ENCODE measurements around the gene CCL28. TPM values are rescaled to one million over a fixed set of nuclear protein-coding genes. Genes with fewer than 3 reads are reported as not detected.
"Not testable (repeated sequence)": the region's sequence is repeated elsewhere in the genome, so short reads cannot be mapped to it uniquely, and the experiment has no call there.

Gene CCL28
- total and polyA plus RNA-seq, 2 experiments from 2014 or later: 5.7 to 7.1 TPM

- TF ChIP-seq, protein P1, sequence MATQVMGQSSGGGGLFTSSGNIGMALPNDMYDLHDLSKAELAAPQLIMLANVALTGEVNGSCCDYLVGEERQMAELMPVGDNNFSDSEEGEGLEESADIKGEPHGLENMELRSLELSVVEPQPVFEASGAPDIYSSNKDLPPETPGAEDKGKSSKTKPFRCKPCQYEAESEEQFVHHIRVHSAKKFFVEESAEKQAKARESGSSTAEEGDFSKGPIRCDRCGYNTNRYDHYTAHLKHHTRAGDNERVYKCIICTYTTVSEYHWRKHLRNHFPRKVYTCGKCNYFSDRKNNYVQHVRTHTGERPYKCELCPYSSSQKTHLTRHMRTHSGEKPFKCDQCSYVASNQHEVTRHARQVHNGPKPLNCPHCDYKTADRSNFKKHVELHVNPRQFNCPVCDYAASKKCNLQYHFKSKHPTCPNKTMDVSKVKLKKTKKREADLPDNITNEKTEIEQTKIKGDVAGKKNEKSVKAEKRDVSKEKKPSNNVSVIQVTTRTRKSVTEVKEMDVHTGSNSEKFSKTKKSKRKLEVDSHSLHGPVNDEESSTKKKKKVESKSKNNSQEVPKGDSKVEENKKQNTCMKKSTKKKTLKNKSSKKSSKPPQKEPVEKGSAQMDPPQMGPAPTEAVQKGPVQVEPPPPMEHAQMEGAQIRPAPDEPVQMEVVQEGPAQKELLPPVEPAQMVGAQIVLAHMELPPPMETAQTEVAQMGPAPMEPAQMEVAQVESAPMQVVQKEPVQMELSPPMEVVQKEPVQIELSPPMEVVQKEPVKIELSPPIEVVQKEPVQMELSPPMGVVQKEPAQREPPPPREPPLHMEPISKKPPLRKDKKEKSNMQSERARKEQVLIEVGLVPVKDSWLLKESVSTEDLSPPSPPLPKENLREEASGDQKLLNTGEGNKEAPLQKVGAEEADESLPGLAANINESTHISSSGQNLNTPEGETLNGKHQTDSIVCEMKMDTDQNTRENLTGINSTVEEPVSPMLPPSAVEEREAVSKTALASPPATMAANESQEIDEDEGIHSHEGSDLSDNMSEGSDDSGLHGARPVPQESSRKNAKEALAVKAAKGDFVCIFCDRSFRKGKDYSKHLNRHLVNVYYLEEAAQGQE (IDR thresholded peaks at IDR 0.05; ENCODE audit: unreplicated experiment): no peak
- no peak for TF ChIP-seq EZH2phosphoT487 (IDR thresholded peaks at IDR 0.05; ENCODE audit: unreplicated experiment)
- no peak for TF ChIP-seq POLR2AphosphoS5 (IDR thresholded peaks at IDR 0.05; ENCODE audit: low read depth)
- TF ChIP-seq JUNB (IDR thresholded peaks at IDR 0.05; ENCODE audit: unreplicated experiment): no peak
Measured at GRCh38 chr5:43461066-43461465, 48.9 kb upstream of the CCL28 start (continued).

- H3K36me3 Mint-ChIP-seq (ENCODE audit: low read depth): peaks cover 44% of the 10 kb centered on the region
- H3K4me3 ChIP-seq: no peak overlapping the region
- H3K4me2 ChIP-seq: no peak overlapping the region
- no peak overlapping the region for H3K27ac ChIP-seq (ENCODE audit: low read depth)
- H3K4me1 ChIP-seq (ENCODE audit: insufficient read depth): no peaks in the 10 kb centered on the region
- peaks cover 23% of the 10 kb centered on the region for H3K9me3 Mint-ChIP-seq
- no peaks in the 10 kb centered on the region for H3K27me3 Mint-ChIP-seq (ENCODE audit: insufficient read depth, low read depth, poor library complexity)
- no peak overlapping the region for H3K4me3 Mint-ChIP-seq
- no peaks in the 10 kb centered on the region for H3K4me1 Mint-ChIP-seq
- TF ChIP-seq STAT1 (IDR thresholded peaks at IDR 0.05; ENCODE audit: unreplicated experiment) (no peak), JUNB (IDR thresholded peaks at IDR 0.05; ENCODE audit: unreplicated experiment) (no peak), CREB1 (CRISPR knock-in tag; IDR thresholded peaks at IDR 0.05; ENCODE audit: low read depth) (no peak), EZH2 (IDR thresholded peaks at IDR 0.05; ENCODE audit: low read depth, unreplicated experiment) (no peak), NANOG (IDR thresholded peaks at IDR 0.05; ENCODE audit: borderline replicate concordance) (no peak), CTCF (conservative IDR thresholded peaks at IDR 0.05; ENCODE audit: low read depth in 2 of 2) (no peak), EZH2phosphoT487 (IDR thresholded peaks at IDR 0.05; ENCODE audit: unreplicated experiment) (no peak)
- TF ChIP-seq, protein P1 (IDR thresholded peaks at IDR 0.05; ENCODE audit: unreplicated experiment): no peak
- no peaks in the 10 kb centered on the region for H3K27me3 ChIP-seq (ENCODE audit: insufficient read depth)
- H3F3A ChIP-seq (replicated peaks; ENCODE audit: low read depth): no peaks in the 10 kb centered on the region
- 0 out of 2 replicates have a peak, but pooled peaks cover 2% of the 10 kb centered on the region for H3K79me2 ChIP-seq (replicated peaks; ENCODE audit: insufficient read depth)
- H2AFZ ChIP-seq: no peak overlapping the region
- no peak for DNase-seq (ENCODE audit: low spot score)
- H4K20me1 ChIP-seq (replicated peaks; ENCODE audit: insufficient read depth): no peaks in the 10 kb centered on the region
- H3K36me3 ChIP-seq (ENCODE audit: insufficient read depth): 0 out of 2 replicates have a peak, but pooled peaks cover 3% of the 10 kb centered on the region
- no peak for ATAC-seq
- H3K9me2 ChIP-seq (ENCODE audit: insufficient read depth): no peaks in the 10 kb centered on the region
- H3K27ac Mint-ChIP-seq: no peak overlapping the region
Measured at GRCh38 chr5:43456556-43456955, 44.4 kb upstream of the CCL28 start.

- H3K4me3 ChIP-seq; H3K27me3 ChIP-seq (ENCODE audit: insufficient read depth); H3K9me2 ChIP-seq (ENCODE audit: insufficient read depth); DNase-seq (ENCODE audit: low spot score); H3K79me2 ChIP-seq (replicated peaks; ENCODE audit: insufficient read depth); H3K4me3 Mint-ChIP-seq; ATAC-seq; H3K27ac ChIP-seq (ENCODE audit: low read depth); H3K4me2 ChIP-seq; H2AFZ ChIP-seq; H3K4me1 Mint-ChIP-seq; H4K20me1 ChIP-seq (replicated peaks; ENCODE audit: insufficient read depth); H3K27ac Mint-ChIP-seq; H3K4me1 ChIP-seq (ENCODE audit: insufficient read depth); H3F3A ChIP-seq (replicated peaks; ENCODE audit: low read depth); H3K27me3 Mint-ChIP-seq (ENCODE audit: insufficient read depth, low read depth, poor library complexity): not testable (repeated sequence)
- peaks cover 14% of the 10 kb centered on the region for H3K36me3 ChIP-seq (ENCODE audit: insufficient read depth)
- H3K36me3 Mint-ChIP-seq (ENCODE audit: low read depth): peaks cover 58% of the 10 kb centered on the region
- peaks cover 64% of the 10 kb centered on the region for H3K9me3 Mint-ChIP-seq
Measured at GRCh38 chr5:43441575-43441974, 29.4 kb upstream of the CCL28 start.
